DOHH2 (cell line): ENCODE data around the gene AZIN2.
"Not testable (repeated sequence)": the region's sequence is repeated elsewhere in the genome, so short reads cannot be mapped to it uniquely, and the experiment has no call there.

Source experiments
- H3F3A ChIP-seq: fragments of 200-600 bp; sonication (generic), shearing (Covaris generic); 2 replicates; pipeline ENCODE4 v1.6.0; 2016; ENCODE audit warnings: antibody characterized with exemption, mild to moderate bottlenecking; ENCODE audit not compliant: control insufficient read depth, insufficient read depth
- H3K27ac ChIP-seq: fragments of 200-600 bp; sonication (generic); 2 replicates; pipeline ENCODE4 v1.5.1; 2014; ENCODE audit warnings: low read depth, mild to moderate bottlenecking, low read length, moderate library complexity
- H3K27me3 ChIP-seq: fragments of 200-600 bp; sonication (generic); 2 replicates; pipeline ENCODE4 v1.6.1; 2014; ENCODE audit warnings: mild to moderate bottlenecking, low read length, mixed read lengths; ENCODE audit not compliant: control insufficient read depth
- H3K36me3 ChIP-seq: fragments of 200-600 bp; sonication (generic); 2 replicates; pipeline ENCODE4 v1.6.1; 2014; ENCODE audit warnings: mild to moderate bottlenecking, low read length, moderate library complexity, mixed read lengths; ENCODE audit not compliant: control insufficient read depth
- H3K4me1 ChIP-seq: fragments of 200-600 bp; sonication (generic); 2 replicates; pipeline ENCODE4 v1.6.1; 2014; ENCODE audit warnings: mild to moderate bottlenecking, low read length, mixed read lengths; ENCODE audit not compliant: control insufficient read depth
- H3K4me2 ChIP-seq: fragments of 200-600 bp; sonication (generic); 2 replicates; pipeline ENCODE4 v1.6.0; 2014; ENCODE audit warnings: mild to moderate bottlenecking, low read length, moderate library complexity
- H3K4me3 ChIP-seq: fragments of 200-600 bp; sonication (generic); 2 replicates; pipeline ENCODE4 v1.5.1; 2014; ENCODE audit warnings: mild to moderate bottlenecking, low read length, mixed read lengths
- H3K79me2 ChIP-seq: fragments of 200-600 bp; sonication (generic); 2 replicates; pipeline ENCODE4 v1.6.1; 2014; ENCODE audit warnings: mild to moderate bottlenecking, low read length, mixed read lengths; ENCODE audit not compliant: control insufficient read depth
- H3K9me2 ChIP-seq: fragments of 200-600 bp; sonication (generic); replicated peaks from 2 replicates; pipeline ENCODE4 v1.6.1; 2014; ENCODE audit warnings: mild to moderate bottlenecking, low read length, mixed read lengths; ENCODE audit not compliant: control insufficient read depth
- H3K9me3 ChIP-seq: fragments of 200-600 bp; sonication (generic); 2 replicates; pipeline ENCODE4 v1.6.1; 2014; ENCODE audit warnings: antibody characterized with exemption, low read length, mixed read lengths; ENCODE audit not compliant: control insufficient read depth, insufficient read depth
- H4K20me1 ChIP-seq: fragments of 200-600 bp; sonication (generic); 2 replicates; pipeline ENCODE4 v1.6.0; 2014; ENCODE audit warnings: low read depth, mild to moderate bottlenecking, antibody characterized with exemption, low read length, moderate library complexity; ENCODE audit not compliant: control insufficient read depth, insufficient read depth
- CTCF ChIP-seq: fragments of 200-600 bp; sonication (generic); IDR thresholded peaks from one replicate; pipeline ENCODE4 v1.5.1; 2014; ENCODE audit warnings: antibody characterized with exemption, mild to moderate bottlenecking, low read depth, low read length; ENCODE audit not compliant: poor library complexity, severe bottlenecking
- EZH2phosphoT487 ChIP-seq: fragments of 200-600 bp; sonication (generic); IDR thresholded peaks from 2 replicates; pipeline ENCODE4 v1.6.1; 2017; ENCODE audit warnings: borderline replicate concordance, mild to moderate bottlenecking, antibody characterized with exemption, low read length, moderate library complexity, mixed read lengths

AZIN2 gene

GRCh38 chr1:33060579-33061083, 20.3 kb upstream of the AZIN2 start:
- H3K27ac ChIP-seq = no peak overlapping the region
- no peaks in the 10 kb centered on the region for H4K20me1 ChIP-seq

DNA sequence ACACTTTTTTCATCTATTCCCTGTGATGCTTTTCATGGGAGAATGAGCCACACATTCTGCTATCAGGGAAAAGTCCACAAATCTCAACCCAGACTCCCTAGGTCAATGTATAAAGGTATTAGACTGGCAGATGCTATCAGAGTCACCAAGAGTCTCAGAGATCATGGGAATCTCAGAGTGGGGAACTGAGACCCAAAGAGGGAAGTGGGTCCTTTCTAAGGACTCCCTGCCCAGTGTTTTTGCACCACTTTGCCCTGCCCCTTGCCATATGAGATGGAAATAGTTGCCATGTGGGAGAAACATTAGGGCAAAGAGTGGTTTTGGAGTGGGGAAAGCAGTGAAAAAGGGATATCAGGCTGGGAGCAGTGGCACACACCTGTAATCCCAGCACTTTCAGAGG, 19.1 kb upstream of the AZIN2 start:
- H3K27ac ChIP-seq = no peak overlapping the region
- no peaks in the 10 kb centered on the region for H3K79me2 ChIP-seq
- H3K27me3 ChIP-seq = no peaks in the 10 kb centered on the region; the same call in 1 of the 2 replicates
- H3K4me3 ChIP-seq = no peak overlapping the region
- no peaks in the 10 kb centered on the region for H4K20me1 ChIP-seq
- H3K9me3 ChIP-seq = peaks cover 25% of the 10 kb centered on the region
- H3K4me2 ChIP-seq = no peak overlapping the region
- no peaks in the 10 kb centered on the region for H3K9me2 ChIP-seq
- TF ChIP-seq EZH2phosphoT487 (no peak), CTCF (no peak)
- H3K36me3 ChIP-seq = no peaks in the 10 kb centered on the region
- H3K4me1 ChIP-seq = peaks cover 9% of the 10 kb centered on the region
- no peaks in the 10 kb centered on the region for H3F3A ChIP-seq

More at GRCh38 chr1:33060579-33061083, 20.3 kb upstream of the AZIN2 start:
- Histone ChIP-seq H3K4me3 (no peak overlapping the region), H3K27me3 (no peaks in the 10 kb centered on the region; the same call in 1 of the 2 replicates), H3F3A (no peaks in the 10 kb centered on the region), H3K36me3 (no peaks in the 10 kb centered on the region), H3K79me2 (no peaks in the 10 kb centered on the region), H3K9me3 (peaks cover 25% of the 10 kb centered on the region), H3K4me2 (no peak overlapping the region), H3K9me2 (no peaks in the 10 kb centered on the region), H3K4me1 (peaks cover 9% of the 10 kb centered on the region)
- no peak for TF ChIP-seq EZH2phosphoT487
- no peak for TF ChIP-seq CTCF

- not testable (repeated sequence) for H3F3A ChIP-seq, H3K4me3 ChIP-seq, H3K27ac ChIP-seq, H3K4me2 ChIP-seq, H3K9me2 ChIP-seq, H3K79me2 ChIP-seq, H4K20me1 ChIP-seq, H3K4me1 ChIP-seq, H3K27me3 ChIP-seq, H3K36me3 ChIP-seq
- peaks cover 25% of the 10 kb centered on the region for H3K9me3 ChIP-seq
Measured at GRCh38 chr1:33064284-33064683, 16.7 kb upstream of the AZIN2 start.

DNA sequence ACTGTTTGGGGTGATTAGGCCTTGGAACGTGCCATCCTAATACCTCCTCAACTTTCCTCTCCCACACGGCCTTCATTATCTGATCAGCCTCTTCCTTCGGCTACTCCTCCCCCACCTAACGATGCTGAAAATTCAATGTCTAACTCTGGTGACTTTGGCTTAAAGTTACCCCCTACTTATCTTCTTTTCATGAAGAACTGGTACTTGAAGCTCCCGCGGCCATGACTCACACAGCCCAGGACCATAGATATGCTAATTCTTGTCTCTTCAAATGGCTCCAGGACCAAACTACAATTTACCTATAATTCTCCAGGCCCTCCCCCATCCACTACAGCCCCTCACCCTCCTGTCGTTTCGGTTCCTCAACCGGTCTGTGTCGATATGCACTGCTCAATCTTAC, 15.7 kb upstream of the AZIN2 start:
- Histone ChIP-seq H3K4me2 (no peak overlapping the region), H3K36me3 (no peaks in the 10 kb centered on the region), H3F3A (no peaks in the 10 kb centered on the region; the same call in 1 of the 2 replicates), H3K4me3 (no peak overlapping the region), H3K79me2 (no peaks in the 10 kb centered on the region), H3K4me1 (no peaks in the 10 kb centered on the region), H3K9me2 (no peaks in the 10 kb centered on the region), H3K9me3 (peaks cover 25% of the 10 kb centered on the region), H4K20me1 (no peaks in the 10 kb centered on the region), H3K27ac (no peak overlapping the region), H3K27me3 (no peaks in the 10 kb centered on the region; the same call in none of the 2 replicates)
- no peak for TF ChIP-seq EZH2phosphoT487
- no peak for TF ChIP-seq CTCF

GRCh38 chr1:33066477-33066876, 14.5 kb upstream of the AZIN2 start:
- not testable (repeated sequence) for H3K79me2 ChIP-seq, H3K27ac ChIP-seq, H3K9me2 ChIP-seq, H3K4me3 ChIP-seq, H3K36me3 ChIP-seq, H3K4me2 ChIP-seq, H3K27me3 ChIP-seq, H3F3A ChIP-seq, H4K20me1 ChIP-seq
- peaks cover 25% of the 10 kb centered on the region for H3K9me3 ChIP-seq
- peaks cover 11% of the 10 kb centered on the region for H3K4me1 ChIP-seq

GRCh38 chr1:33068108-33068507, 12.8 kb upstream of the AZIN2 start:
- H3K9me2 ChIP-seq, H3K36me3 ChIP-seq, H3K79me2 ChIP-seq, H3F3A ChIP-seq, H3K27ac ChIP-seq, H3K27me3 ChIP-seq, H4K20me1 ChIP-seq, H3K4me3 ChIP-seq, H3K4me2 ChIP-seq: not testable (repeated sequence)
- peaks cover 12% of the 10 kb centered on the region for H3K4me1 ChIP-seq
- H3K9me3 ChIP-seq = peaks cover 16% of the 10 kb centered on the region
